ENCODE results near the gene FAM171A2.
"Not testable (repeated sequence)": the region's sequence is repeated elsewhere in the genome, so short reads cannot be mapped to it uniquely, and the experiment has no call there.

FAM171A2 gene

DNA sequence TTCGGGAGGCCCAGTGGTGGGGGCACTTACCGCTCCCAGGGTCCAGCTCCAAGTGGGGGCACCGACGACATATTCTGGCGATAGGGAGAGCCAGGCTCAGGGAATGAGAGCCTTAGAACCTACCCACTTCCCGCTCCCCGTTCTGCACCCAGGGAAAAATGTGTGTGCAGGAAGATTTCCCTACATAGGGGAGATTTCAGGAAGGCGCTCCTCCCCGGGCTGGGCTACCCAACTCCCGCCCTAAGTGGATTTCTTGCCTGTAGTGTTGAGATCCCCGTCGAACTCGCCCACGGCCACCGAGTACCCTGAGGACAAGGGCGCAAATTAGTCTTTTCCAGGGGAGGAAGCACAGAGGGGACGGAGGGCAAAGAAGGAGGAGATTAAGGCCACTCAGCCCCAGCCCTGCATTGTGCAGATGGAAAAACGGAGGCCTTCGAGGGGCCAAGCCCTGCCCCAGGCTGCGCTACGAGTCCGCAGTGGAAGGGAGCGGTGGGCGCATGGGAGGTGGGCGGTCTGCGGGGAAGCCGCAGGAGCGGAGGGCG, 20.7 kb upstream of the FAM171A2 start:
- in situ Hi-C loops (cut with MboI; ENCODE audit: low sequenced_read_pairs): no loop called here

DNA sequence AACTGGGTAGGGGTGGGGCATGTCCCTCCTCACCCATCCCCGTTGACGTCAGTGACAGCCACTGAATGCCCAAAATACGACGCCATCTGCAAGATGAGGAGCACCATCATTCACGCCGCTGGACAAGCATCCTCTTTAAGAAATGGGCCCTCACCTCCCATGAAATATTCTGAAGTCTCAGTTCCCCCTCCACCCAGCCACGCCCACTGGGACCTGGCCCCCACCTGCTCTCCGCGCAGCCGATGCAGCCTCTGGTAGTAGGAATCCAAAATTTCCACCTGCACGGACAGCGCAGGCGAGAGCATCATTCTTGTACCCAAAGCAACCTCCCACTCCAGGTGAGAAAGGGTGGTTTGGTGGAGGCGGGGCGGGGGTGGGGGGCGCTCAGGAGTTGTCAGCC, 20.2 kb upstream of the FAM171A2 start:
- in situ Hi-C loops (cut with MboI; ENCODE audit: low sequenced_read_pairs): no loop called here

DNA sequence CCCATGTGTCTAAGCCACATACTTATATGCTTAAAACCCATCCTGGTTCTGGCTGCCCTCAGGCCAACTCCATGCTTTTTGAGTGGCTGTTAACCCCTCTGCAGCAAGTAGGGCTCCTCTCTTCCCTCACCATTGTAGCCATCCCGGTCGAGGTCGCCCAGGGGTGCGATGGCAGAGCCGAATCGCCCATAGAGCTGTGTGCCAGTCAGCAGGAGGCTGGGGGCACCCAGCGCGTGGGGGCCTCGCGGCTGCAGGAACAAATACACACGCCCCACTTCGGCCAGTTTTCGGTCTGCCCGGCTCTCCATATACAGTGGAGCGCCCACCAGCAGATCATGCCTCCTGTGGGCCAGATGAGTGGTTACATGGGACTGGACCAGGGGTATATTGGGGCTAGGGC, 19.7 kb upstream of the FAM171A2 start:
- in situ Hi-C loops (cut with MboI; ENCODE audit: low sequenced_read_pairs): no loop called here

DNA sequence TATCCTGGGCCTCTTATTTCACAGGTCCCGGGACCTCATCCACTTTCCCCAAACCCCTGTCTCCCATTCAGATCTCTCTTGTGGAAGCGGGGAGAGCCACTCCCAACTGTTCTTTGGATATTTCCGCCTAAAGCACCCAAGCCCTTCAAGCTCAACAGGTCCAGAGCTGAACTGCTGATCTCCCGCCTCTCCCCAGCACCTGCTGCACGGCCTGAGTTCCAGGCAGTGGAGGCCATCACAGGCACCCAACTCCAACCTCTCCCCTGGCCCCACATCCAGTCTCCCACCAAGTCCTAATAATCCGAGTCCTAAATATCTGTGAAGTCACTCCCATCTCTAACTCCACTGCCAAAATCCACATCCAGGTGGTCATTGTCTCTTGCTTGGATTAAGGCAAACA, 19.3 kb upstream of the FAM171A2 start:
- in situ Hi-C loops (cut with MboI; ENCODE audit: low sequenced_read_pairs): no loop called here

DNA sequence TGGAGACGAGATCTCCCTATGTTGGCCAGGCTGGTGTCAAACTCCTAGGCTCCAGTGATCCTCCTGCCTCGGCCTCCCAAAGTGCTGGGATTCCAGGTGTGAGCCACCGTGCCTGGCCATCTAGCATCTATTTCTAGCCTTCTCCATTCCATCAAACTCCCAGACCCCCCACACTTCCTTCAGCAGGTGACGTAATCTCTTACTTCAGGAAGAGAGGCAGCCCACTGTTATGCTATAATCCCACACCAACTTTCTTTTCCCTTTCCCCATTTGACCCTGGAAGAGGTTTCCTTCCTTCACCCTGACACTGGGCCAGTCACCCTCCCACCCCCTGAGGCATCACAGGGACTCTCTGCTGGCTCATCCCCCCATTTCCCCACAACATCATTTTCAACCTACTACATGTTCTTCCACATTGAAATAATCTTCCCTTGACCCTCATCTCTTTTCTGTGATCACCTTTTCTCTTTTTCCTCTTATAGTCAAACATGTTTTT, 18.2 kb upstream of the FAM171A2 start:
- in situ Hi-C loops (cut with MboI; ENCODE audit: low sequenced_read_pairs): no loop called here

DNA sequence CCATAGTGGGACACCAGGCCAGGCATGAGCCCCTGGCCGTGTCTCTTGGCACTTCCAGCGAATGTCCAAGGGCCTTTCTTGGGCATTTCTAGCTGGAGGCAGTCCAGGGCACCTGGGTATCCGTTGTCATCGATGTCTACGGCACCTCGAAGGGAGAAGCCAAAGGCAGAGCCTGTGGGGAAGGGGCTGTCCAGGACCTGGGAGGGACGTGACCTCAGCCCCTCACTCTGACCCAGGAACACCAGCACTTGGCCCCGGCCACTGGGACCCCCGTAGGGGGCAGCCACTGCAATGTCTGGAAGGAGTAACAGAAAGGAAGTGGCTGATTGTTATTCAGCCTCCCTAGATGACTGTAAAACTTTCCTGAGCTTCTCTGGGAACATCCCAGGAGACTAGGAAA, 17.1 kb upstream of the FAM171A2 start:
- in situ Hi-C loops (cut with MboI; ENCODE audit: low sequenced_read_pairs): no loop called here

DNA sequence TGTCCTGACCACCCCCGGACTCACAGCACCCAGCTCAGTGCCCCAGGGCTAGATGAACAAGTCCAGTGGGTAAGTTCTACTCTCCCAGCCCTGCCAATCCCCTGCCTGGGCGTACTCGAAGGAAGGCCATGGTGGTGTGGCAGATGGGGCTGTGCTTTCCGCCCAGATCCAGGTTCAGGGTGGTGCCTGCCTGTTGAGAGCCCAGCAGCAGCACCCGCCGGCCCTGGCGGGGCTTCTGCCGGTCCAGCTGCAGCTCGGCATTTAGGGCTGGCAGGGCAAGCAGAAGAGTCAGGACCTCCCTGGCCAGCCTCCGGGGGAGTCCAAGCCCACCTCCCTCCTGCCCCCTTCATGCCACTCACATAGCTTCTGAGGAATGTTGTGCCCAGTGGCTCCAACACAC, 16.2 kb upstream of the FAM171A2 start:
- in situ Hi-C loops (cut with MboI; ENCODE audit: low sequenced_read_pairs): no loop called here

DNA sequence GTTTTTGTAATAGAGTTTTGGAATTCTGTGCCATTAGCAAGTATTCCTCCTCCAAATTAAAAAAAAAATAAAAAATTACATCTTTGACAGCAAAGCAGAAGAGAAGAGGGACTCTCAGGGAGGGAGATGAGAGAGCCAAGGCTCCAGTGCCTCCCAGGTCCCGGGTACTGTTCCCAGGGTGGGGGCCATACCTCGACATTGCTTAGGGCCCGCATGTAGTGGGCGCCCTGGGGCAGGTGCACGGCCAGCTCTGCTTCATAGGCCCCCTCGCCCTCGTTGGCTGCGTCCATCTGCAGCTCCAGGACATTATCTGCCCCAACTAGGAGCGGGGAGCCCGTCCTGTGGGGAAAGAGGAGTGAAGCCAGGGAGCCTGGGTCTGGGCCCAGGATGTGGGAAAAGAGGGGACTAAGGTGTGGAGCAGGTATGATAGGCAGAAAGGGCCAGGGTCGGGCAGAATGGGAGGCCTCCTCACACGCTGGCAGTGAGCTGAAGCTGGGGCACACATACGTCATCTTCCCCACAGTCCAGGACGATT, 14.6 kb upstream of the FAM171A2 start:
- in situ Hi-C loops (cut with MboI; ENCODE audit: low sequenced_read_pairs): no loop called here

DNA sequence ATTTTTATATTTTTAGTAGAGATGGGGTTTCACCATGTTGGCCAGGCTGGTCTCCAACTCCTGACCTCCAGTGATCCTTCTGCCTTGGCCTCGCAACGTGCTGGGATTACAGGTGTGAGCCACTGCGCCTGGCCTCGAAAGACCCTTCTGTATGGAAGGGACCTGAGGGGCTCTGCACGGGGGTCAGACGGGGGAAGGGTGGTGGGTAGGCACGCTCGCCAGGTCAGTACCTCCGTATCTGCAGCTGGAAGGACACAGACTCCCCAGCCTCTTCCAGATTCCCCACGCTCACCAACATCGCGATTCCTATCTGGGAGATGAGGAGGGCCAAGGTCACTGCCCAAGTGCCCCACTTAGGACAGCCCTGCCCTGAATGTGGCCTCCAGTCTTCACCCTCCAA, 13.1 kb upstream of the FAM171A2 start:
- in situ Hi-C loops (cut with MboI; ENCODE audit: low sequenced_read_pairs): no loop called here

DNA sequence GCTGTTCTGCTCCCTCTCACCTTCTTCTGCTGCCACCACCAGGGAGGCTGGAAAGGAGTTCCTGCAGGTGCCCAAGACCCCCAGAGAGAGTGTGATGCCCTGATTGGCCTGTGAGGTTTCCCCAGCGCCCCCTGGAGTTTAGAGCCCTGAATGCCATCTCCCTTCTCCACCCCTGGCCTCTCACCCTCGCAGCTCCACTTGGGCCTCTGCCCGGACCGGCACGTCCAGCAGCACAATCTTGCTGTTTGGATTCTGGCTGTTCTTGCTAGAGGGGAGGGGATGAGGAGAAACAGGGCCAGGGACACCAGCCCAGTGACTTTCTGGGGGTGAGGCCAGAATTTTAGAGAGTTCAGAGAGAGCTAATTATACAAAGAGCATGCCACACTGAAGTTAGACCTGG, 12.5 kb upstream of the FAM171A2 start:
- in situ Hi-C loops (cut with MboI; ENCODE audit: low sequenced_read_pairs): no loop called here

DNA sequence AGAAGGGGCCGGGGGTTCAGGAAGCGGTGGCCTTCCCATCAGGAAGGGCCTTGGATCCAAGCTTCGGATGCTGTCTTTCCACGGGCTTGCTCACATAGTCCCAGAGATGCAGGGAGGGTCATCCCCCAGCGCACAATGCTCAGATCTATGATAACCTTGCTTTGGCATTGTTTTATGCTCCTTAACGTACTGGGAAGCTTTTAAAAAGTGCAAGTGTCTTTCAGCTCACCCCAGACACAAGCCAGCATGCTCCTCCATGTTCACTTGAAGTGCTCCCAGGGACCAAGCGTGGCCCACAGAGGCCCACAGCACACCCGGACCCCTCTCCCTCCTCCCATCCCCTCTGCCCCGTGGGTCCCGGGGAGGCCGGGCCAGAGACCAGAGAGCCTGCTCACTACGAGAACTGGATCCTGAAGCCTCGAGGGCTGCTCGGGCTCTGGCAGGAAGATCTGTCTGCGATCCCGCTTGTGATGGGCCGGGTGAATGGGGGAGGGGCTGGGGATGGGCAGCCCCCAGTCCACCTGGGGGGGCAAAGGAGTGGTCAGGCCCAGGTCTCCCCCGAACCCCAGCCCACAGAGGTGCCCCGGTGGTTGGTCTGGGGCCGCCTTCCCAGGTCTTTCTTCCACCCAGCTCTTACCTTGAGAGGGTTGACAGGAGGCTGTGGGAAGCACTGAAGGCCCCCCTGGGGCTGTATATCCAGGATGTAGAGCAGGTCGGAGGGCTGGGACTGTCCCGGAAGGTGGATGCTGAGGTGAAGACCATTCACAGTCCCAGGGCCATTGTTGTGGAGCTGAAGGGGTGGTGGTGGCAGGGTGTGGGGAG, 11.8 kb upstream of the FAM171A2 start:
- in situ Hi-C loops (cut with MboI; ENCODE audit: low sequenced_read_pairs): no loop called here

DNA sequence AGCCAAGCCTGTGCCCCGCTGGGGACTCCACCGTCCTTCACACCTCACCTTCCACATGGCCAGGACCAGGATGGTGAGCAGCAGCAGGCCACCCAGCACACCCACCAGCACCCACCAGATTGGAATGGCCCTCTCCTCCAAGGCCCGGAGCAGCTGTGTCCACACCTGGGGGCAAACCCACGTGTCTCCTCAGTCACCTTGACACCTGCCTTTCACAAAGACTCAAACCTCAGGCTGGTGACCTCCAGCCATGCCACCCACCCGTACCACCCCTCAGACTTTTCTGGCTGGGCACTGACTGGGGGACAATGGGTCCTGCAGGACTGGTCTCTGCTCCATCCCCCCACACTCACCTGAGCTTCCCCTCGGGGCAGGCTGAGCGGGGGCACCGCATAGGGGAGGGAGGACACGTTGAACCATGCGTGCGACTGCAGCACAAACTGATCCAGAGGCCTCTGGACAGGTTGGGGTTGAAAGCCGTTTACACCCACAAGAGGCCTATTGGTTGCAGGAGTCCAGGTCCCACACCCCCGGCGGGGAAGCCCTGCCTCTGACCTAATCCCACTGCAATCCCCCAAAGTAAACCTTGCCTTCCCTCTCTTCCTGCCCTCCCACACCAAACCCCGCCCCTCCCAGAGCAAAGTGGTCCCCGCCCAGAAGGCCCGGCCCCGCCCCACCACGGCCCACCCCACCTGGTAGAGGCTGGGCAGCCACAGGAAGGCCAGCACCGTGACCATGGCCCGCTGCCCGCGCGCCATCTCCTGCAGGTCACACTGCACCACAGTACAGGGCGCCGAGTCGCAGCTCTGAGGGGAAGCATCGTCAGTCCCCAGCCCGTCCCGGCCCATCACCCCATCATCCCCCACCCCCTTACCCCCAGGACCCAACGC, 10.9 kb upstream of the FAM171A2 start:
- in situ Hi-C loops (cut with MboI; ENCODE audit: low sequenced_read_pairs): no loop called here

DNA sequence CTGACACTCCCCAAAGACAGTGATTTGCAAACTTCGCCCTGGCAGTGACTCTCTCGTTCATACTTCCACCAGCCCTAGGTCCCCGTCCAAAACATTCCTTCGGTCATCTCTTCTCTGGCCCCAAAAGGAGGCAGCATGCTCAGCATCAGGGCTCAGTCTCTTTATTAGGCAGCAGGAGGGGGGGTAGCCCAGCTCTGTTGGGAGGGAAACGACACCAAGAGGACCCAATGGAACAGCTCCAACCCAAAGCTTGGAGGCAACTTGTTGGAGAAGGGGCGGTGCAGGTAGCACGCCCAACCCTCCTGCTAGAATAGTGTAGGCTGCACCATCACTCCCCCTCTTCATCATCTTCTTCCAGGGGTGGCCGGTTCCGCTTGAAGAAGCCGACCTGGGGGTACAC, 8.4 kb upstream of the FAM171A2 start:
- in situ Hi-C loops (cut with MboI; ENCODE audit: low sequenced_read_pairs): no loop called here

DNA sequence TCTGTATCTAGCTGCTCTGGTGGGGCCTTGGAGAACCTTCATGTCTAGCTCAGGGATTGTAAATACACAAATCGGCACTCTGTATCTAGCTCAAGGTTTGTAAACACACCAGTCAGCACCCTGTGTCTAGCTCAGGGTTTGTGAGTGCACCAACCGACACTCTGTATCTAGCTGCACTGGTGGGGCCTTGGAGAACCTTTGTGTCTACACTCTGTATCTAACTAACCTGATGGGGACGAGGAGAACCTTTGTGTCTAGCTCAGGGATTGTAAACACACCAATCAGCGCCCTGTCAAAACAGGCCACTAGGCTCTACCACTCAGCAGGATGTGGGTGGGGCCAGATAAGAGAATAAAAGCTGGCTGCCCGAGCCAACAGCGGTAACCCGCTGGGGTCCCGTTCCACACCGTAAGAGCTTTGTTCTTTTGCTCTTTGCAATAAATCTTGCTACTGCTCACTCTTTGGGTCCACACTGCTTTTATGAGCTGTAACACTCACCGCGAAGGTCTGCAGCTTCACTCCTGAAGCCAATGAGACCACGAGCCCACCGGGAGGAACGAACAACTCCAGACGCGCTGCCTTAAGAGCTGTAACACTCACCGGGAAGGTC, 5.9 kb upstream of the FAM171A2 start:
- in situ Hi-C loops (cut with MboI; ENCODE audit: low sequenced_read_pairs): not testable (repeated sequence)

DNA sequence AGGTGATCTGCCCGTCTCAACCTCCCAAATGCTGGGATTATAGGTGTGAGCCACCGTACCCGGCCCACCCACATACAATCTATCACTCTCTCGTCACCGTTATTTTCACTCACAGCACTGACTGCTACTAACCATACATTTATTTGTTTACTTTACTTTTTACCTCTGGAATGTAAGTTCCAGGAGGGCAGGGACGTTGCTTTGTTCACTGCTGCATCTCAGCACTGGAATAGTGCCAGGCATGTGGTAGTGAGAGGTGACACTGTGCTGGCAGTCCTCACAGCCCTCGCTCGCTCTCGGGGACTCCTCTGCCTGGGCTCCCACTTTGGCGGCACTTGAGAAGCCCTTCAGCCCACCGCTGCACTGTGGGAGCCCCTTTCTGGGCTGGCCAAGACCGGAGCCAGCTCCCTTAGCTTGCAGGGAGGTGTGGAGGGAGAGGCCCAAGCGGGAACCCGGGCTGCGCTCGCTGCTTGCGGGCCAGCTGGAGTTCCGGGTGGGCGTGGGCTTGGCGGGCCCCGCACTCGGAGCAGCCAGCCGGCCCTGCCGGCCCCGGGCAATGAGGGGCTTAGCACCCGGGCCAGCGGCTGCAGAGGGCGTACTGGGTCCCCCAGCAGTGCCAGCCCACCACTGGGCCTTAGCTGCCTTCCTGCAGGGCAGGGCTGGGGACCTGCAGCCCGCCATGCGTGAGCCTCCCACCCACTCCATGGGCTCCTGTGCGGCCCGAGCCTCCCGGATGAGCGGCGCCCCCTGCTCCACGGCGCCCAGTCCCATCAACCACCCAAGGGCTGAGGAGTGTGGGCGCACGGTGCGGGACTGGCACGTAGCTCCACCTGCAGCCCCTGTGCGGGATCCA, 5.0 kb upstream of the FAM171A2 start:
- in situ Hi-C loops (cut with MboI; ENCODE audit: low sequenced_read_pairs): not testable (repeated sequence)

DNA sequence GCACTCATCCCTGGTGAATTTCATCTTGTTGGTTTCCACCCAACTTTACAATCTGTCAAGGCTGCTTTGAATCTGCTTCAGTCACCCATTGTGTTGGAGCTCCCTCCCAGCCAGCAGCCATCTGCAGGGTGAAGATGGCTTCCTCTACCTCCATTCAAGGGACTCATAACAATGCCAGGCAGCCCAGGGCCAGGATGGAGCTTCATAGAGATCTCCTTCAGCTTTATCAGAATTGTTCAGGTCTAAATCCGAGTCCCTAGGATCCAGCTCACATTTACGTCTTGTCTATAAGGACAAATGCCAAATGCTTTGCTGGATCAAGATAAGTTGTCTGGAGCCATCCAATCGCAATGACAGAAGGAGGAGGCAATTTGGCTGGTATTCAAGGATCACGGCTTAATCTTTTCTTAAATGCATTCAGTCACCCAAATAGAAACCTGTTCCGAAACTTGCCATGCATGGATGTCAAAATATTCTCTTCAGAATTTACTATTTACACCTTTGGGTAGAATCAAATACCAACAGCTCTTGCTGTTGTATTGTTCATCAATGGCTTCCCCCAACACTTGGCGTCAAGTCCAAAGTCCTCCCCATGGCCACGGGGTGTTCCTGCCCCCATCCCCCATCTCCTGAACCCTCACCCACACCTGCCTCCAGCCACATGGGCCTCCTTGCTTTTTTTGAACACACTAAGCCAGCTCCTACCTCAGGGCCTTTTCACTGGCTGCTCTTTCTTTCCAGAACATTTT, 3.8 kb upstream of the FAM171A2 start:
- in situ Hi-C loops (cut with MboI; ENCODE audit: low sequenced_read_pairs): no loop called here

DNA sequence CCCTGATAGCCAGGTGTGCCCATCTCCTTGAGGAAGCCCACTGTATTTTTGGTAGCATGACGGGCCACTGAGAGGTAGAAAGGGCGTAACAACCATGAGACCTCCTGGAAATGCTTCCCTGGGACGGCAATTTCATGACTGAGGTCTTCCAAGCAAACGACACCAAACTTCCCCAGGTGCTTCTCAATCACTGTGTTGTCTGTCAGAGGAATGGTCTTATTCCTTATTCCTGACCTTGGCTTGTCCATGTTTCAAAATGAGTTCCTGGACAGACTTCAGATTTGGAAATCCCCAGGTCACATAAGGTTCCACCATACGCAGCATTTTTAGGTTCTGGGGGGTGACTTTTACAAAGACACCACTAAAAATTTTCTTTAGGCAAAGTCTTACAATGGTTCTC, 1.4 kb upstream of the FAM171A2 start:
- in situ Hi-C loops (cut with MboI; ENCODE audit: low sequenced_read_pairs): not testable (repeated sequence)

DNA sequence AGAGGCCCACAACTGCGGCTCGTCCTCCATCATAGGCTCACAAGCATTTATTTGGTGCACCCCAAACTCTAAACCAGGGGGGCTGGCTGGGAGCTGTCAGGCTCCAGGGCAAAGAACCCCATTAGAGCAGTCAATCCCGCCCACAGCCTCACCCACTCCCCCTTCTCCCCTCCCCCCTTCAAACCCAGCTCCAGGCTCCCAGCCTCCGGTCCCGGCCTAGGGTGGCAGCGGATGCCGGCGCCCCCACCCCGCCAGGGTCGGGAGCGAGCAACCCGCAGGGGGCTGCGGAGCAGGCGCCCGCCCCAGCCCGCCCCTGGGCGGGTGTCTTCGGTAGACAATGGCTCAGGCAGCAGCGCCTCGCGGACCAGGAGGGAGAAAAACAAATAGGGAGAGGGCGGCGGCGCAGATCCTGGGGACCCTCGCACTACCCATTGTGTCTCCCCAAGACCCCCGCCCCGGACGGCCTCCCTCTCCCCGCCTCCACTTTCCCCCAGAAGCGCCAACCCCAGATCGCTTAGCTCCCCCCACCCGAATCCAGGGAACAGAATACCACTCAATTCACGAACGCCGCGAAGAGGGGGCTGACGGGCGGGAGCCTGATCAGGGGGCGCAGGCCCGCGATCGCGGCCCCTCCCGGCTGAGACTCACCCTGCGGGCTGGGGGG, 572 bp downstream of the FAM171A2 start:
- in situ Hi-C loops (cut with MboI; ENCODE audit: low sequenced_read_pairs): no loop called here

DNA sequence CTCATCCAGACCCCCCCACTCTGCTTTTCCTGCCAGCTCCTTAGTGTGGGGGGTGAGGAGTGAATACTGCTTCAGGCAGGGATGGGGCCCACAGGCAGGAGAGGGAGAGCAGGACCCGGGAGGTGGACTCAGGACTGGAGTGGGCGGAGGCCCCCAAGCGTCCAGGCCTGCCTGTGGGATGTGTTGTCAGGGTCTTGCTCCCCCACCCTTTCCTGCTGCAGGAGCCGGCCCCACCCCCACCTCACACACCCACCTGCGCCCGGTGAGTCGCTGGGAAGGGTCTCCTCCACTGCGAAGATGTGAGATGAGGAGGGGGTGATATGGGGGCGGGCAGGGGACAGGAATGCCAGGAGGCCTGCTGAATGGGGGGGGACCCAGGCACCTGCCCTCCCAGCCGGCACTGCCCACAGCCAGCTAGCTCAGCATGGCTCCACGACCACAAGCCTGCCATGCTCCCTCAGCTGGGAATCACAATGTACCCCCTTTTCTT, 1.1 kb downstream of the FAM171A2 start:
- in situ Hi-C loops (cut with MboI; ENCODE audit: low sequenced_read_pairs): no loop called here
